Stimulated activated CD4-positive, alpha-beta T cell treated with anti-CD3 and anti-CD28 coated beads, TNF-alpha, amount 100 ng/mL, for 48 hours (primary cell): ENCODE results near the gene LMF1.

Experiments
- DNase-seq, 3 donors: peaks; one replicate each; pipeline ENCODE4 v3.0.0-alpha.2; 2020; ENCODE audit warnings: low read depth in 3 of 3

Gene LMF1

DNA sequence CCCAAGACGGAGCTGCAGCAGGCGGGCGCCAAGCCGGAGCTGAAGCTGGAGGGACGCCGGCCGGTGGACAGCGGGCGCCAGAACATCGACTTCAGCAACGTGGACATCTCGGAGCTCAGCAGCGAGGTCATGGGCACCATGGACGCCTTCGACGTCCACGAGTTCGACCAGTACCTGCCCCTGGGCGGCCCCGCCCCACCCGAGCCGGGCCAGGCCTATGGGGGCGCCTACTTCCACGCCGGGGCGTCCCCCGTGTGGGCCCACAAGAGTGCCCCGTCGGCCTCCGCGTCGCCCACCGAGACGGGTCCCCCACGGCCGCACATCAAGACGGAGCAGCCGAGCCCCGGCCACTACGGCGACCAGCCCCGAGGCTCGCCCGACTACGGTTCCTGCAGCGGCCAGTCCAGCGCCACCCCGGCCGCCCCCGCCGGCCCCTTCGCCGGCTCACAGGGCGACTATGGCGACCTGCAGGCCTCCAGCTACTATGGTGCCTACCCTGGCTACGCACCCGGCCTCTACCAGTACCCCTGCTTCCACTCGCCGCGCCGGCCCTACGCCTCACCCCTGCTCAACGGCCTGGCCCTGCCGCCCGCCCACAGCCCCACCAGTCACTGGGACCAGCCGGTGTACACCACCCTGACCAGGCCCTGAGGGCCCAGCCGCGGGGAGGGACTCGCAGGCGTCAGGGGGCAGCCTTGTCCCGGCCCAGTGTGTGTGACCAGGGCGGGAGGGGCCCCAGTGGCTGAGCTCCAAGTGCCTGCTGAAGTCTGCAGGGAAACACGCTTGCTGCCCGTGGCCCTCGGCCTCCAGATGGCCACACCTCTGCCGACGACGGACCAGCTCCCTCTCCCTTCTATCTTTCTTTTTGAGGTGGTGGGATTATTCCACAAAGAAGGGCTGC is 14.2 kb upstream of the LMF1 start:
- DNase-seq, result no peak

DNA sequence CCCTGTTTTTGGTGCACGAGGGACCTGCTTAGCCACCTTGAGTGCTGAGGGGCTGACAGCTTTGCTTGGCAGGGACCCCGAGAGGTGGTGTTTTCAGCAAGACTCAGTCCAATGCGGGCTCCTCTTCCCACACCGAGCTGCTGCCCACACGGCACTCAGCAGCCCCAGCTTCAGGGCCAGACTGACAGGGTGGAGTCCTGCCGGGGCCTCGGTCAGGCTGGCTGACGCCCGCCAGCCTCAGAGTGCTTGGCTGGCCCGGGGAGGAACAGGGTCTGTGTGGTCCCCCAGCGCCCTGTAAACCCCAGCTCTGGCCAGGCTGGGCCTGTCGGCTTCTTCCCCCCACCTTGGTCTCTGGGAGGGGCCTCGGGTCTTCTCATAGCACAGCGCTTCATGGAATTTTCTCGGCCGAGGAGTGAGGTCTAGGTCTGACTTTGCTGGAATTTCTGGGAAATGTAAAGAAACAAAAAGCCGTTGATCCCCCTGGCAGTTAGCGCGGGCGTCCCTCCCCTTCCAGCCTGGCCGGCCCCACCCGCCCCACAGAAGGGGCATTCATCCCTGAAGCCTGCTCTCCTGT is 13.4 kb upstream of the LMF1 start:
- DNase-seq, result no peak

DNA sequence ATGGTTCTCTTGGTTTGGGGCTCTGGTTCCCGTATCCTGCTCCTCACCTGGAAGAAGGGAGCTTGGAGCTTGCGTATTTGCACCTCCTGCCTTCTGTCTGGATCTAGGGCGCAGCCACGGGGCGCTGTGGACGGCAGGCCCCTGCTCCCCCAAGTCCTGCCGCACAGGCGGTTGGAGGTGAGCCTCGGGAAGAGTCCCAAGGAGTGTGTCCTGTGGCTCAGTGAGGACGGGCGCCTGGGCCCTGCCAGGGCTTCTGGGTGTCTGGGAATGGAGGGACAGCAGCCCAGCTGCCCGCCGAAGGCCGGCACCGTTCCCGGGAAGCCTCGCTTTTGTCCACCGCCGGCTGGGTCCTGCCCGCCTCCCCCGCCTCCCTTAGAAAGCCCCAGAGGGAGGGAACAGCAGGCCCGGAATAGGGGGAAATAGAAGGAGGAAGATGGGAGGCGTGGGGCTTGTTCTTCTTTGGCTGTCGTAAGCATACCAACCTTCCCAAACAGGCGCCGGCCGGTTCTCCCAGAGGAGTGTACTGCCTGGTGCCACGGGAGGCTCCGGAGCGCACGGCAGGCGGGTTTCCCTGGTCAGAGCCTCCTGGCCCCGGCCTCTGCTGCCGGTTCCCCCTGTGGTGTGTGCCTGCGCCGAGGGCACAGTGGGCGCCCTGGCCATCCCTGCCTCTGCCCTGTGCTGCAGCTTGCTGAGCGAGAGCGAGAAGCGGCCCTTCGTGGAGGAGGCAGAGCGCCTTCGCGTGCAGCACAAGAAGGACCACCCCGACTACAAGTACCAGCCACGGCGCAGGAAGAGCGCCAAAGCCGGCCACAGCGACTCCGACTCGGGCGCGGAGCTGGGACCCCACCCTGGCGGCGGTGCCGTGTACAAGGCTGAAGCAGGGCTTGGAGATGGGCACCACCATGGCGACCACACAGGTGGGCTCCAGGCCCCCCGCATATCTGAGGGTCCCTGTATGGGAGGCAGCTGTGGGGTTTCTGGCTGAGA is 12.6 kb upstream of the LMF1 start:
- DNase-seq, result no peak

DNA sequence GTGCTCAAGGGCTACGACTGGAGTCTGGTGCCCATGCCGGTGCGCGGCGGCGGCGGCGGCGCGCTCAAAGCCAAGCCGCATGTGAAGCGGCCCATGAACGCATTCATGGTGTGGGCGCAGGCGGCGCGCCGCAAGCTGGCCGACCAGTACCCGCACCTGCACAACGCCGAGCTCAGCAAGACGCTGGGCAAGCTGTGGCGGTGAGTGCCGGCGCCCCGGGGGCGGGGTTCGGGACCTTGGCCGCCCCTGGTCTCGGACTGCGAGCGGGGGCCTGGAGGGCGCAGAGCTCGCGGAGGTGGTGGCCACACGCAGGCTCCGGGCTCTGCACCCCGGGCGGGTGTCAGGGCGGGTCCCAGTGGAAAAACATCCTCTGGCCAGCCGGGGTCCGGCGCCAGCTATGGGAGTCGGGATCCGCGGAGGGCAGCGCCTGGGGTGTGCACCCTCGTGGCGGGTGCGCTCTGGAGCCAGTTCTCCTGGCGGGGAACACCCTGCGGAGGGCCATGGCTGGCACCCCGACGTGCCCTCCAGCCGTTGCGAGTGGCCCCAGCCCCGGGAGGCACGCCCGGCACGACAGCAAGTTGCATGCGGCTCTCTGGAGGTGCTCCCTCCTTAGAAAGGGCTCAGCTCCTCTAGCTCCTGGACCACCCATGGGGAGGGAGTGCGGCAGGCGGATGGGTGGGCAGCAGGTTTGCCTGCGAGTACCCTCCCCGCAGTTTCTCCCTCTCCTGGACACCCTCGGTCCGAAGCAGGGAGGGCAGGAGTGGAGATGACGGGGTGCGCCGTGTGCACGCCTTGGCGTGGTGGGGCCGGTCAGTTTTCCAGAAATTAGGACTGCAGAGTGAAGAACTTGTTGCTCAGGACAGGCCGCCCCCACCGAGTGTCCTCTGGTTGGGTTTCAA is 11.6 kb upstream of the LMF1 start:
- DNase-seq, result no peak

DNA sequence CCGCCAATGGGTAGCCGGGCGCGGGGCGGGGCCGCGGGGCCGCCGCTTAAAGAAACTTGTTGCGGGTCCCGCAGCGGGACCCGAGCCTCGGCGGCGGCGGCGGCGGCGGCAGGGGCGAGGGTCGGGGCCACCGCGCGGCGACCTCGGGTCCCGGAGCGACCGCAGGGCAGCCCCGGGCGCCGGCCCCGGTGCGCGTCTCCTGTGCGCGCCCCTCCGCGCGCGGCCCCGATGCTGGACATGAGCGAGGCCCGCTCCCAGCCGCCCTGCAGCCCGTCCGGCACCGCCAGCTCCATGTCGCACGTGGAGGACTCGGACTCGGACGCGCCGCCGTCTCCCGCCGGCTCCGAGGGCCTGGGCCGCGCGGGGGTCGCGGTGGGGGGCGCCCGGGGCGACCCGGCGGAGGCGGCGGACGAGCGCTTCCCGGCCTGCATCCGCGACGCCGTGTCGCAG is 10.9 kb upstream of the LMF1 start, which contains the start of gene SOX8:
SOX8 (plus strand) TSS at position 76 of the 450 bp plus-strand sequence; CDS start at position 229, 153 bp downstream.
- DNase-seq, result peak in 2 of 3 donors; percentile 31 to 60

DNA sequence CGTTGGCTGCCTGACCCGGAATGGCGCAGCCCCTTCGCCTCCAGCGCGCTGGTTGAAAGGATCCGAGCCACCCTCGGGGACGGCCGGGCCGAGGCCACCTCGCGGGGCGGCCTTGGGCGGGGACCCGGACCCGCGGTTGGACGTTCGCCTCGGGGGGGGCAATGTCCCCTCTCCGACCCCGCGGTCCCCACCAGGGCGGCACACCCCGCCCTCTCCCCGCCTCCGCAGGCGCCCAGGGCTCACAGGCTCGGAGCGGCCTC is 9.7 kb upstream of the LMF1 start:
- no peak for DNase-seq

DNA sequence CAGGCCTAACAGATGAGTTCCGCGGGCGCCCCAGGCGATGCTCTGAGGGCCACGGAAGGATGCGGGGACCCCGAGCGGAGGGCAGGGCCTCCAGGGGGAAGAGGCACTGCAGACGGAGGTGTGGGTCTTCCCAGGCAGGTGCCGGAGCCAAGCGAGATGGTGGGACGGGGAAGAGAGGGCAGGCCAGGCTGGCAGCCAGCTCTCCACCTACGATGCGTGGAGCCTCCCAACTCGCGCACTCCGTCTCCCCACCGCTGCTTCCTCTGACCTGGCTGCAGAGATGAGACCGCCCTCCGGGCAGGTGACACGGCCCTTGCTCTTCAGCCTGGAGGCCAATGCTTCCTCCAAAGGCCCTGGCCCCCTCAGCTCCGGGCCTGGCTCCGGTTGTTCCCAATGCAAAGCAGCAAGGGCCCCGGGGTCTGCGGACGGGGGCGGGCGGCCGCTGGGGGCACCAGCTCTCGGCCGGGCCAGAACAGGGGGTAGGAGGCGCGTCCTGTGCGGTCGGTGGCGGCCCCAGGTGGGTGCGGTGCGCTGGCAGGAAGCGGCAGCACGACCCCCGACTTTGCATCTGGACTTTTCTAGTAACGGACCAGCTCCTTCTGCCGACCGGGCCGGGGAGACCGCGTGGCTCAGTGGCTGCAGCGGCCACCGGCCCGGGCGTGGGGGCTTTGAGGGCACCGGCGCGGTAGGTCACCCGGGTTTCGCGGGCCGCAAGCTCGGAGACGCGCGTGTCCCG is 9.2 kb upstream of the LMF1 start:
- DNase-seq, result no peak

DNA sequence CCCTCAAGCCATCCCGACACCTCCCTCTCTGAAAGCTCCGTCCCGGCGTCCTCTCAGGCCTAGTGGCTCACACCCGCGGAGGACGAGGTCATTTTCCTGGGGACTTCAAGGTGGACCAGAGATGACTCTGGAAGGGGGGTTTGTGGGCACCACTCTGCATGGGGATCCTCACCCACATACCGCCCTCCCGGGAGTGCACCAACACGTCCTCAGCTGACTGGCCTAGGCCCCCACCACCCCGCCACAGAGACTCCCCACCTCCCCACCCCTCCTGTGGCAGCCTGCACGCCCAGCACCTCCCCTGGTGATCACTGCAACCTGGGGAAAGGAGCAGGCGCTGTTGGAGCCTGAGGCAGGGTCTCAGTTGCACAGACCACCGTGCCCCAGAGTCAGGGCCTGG is 8.4 kb upstream of the LMF1 start:
- DNase-seq, result no peak

DNA sequence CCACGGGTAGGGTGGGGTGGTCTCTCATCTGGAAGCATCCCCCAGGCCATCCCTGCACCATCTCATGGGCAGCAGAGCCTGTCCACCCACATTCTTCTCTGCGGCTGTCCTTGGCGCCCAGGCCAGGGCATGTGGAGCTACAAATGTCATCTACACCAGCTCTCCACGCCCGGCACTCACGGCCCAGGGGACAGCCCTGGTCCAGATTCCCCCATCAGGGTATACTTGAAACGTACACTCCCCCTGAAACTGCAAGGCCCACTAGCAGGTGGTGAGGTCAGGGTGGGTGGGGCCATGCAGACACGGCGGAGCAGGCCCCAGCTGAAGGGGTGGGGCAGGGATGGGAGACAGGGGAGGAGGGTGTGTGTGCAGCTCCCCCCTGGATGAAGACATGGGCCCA is 7.6 kb upstream of the LMF1 start:
- DNase-seq, result no peak

DNA sequence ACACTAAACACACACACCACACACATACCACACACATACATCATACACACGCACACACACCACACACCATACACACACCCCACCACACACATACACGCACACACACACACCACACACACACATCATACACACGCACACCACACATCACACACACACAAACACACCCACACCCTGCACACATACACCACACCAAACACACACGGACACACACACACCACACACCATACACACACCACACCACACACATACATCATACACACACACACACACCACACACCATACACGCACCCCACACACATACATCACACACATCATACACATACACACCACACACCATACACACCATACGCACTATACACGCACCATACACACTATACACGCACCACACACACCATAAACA is 7.1 kb upstream of the LMF1 start:
- no peak for DNase-seq

DNA sequence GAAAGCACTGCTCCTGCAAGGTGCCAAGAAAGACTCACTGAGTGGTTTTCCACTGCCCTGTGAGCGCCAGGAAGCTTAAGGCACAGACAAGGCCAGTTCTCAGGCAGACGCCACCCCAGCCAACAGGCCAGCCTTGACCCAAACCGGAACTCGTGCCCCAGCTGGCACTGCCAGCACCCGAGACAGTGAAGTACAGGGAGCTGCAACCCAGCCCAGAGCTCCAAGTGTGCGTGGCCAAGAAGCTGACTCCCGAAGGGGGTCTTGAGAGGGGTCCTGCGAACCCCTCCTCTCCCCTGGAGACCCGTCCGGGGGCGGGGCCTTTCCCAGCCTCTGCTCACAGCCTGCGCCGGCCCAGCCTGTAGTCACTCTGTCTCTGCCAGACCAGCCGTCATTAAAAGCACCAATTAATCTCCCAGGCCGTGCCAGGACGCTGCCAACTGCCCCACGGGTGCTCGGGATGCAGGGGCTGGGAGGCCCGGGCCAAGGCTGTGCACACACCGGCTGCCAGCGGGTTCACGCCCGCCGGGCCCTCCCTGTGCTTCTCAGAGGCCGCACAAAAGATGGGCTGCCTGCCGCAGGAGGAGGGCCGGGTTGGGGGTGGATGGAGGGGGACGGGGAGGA is 6.4 kb upstream of the LMF1 start:
- no peak for DNase-seq

DNA sequence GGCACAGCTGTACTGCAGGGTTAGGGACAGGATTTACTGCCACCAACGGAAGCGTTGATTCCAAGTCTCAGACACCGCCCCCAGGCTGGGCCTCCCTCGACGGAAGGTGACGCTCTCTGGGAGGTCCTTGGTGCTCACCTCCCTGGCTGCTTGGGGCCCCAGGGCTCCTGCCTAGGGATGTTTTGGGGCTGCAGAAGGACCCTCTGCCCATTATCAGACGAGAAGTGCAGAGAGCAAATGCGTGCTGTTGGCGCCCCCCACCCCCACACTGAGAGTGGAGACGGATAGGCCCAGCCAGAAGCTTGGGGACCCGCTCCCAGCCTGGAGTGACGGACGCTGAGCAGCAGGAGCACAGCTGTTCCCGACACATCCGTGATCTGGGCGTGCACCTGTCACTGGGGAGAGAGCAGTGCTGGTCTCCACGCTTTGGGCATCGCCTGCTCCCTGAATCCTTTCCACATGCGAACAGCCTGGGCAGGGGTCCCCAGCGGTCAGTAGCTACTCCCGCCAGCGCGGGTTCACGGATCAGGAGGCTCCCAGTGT is 5.7 kb upstream of the LMF1 start:
- DNase-seq, result no peak

DNA sequence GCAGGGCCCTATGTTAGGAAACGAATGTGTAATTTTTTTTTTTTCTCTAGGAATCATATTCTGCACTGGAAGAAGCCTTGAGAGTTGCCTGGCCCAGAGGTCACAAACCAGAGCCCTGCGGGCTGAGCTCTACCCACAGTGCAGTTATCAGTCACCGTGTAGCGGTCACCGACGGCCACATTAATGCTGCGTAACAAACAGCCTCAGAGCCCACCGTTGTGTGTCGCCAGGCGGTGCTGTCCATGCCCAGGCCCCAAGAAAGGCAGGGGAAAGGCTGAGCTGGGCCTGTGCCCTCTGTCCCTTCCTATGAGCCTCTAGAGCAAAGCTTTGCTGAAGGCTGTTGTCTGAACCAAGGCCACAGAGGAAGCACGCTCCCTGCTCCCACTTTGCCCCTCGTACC is 4.5 kb upstream of the LMF1 start:
- no peak for DNase-seq

DNA sequence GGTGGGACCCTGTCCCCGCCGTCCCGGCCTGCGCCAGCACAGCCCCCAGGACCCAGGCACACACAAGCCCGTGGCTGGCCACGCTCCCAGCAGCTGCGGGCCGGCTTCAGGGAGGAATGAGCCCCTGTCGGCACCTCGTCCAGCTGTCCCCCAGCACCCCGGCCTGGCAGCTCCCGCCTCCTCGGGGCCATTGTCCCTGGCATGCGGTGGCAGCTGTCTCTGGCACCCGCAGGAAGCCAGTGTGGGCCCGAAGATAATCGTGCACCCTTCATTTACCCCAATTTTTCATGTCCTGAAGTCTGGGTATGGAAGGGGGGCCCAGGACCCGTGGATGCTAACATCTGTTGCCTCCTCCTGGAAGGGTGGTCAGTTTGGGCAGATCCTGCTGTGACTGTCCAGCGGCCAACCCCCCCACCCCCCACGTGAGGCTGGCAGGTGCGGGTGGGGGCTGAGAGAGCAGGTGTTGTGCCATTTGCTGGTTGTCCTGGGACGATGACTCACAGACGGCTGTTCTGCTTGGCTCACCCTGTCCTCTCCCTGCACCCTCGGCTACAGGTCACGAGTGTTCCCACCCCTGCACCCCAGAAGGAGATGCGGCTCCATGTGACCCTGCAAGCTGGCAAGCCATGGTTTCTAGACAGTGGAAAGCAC is 4.0 kb upstream of the LMF1 start:
- DNase-seq, result no peak

DNA sequence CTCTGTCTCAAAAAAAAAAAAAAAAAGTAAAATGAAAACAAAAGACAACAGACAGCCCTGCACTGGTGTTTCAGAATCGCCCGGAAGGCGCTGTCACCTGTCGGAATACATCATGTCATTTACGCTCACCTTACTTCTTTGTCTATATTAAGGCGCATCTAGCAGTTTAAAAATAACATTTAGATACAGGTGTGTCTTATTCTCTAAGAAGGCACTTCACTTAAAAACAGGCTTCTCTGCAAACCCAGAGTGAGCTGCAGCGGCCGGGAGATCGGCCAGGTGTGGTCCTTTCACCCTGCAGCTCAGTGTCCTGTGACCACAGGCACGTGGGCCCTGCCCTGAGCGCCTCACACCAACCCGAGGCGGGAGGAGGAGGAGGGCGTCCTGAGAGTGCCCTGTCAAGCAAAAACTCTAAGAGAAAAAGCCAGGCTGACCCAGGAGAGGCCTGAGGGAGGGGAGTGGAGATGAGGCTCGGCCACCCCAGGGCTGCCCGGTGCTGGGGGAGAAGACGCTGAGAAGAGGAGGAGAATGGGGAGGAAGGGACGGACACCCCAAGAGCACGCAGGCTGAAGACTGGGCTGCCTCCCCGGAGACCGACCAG is 3.3 kb upstream of the LMF1 start:
- no peak for DNase-seq

DNA sequence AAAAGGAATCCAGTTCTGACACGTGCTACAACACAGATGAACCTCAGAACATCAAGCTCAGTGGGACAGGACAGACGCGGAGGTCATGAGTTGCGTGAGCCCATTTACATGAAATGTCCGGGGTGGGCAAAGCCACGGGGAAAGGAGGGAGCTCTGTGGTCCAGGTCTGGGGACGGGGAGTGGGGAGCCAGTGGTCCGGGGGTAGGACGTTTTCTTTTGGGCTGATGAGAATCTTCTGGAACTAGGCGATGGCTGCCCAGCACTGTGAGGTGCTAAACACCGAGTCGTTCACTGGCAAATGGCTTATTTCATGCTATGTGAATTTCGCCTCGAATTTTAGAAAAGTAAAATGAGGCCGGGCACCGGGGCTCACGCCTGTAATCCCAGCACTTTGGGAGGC is 2.6 kb upstream of the LMF1 start:
- DNase-seq, result no peak

DNA sequence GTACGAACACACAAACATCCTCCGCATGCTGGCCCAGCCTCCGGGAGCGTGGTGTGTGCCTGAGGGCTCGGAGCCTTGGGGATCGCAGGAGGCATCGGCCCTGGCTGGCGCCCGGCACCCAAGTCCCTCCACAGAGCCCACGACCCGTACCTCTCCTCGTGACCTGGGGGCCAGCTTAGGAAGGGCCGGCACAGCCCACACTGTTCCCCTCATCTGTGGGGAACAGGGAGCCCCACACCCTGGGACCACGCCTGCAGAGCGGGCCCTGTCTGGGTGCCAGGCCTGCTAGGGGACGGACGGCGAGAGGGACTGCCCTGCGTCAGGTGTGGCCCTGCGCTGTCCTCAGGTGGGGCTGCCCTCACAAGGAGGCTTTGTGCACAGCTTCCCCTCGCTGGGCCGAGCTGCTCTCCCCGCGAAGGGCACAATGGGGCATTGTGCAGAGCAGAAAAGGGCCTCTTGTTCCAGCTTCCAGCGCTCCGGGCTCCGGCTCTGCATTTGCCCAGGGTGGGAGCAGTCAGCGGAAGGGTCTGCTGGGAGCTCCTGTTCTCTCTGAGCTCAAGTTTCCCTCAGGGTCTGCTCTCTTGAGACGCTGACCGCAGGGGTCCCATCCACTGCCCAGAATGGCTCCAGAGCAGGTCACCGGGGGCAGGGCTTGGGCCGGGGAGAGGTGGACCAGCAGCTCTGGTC is 1.7 kb upstream of the LMF1 start:
- no peak for DNase-seq

DNA sequence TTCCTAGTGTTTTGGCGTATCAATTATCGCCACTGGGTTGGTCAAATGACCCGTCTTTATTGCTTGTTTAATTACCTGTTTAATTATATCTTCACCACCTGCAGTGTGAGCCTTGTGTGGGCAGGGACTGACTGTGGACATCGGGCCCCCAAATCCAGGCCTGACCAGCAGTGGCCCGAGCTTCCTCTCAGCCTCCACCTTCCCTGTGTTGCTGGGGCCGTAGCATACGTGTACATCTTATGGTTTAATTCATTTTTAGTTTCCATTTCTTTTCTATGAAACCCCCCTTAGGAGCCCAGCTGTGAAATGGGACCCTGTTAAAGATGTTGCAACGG is 1.2 kb upstream of the LMF1 start:
- DNase-seq, result no peak

DNA sequence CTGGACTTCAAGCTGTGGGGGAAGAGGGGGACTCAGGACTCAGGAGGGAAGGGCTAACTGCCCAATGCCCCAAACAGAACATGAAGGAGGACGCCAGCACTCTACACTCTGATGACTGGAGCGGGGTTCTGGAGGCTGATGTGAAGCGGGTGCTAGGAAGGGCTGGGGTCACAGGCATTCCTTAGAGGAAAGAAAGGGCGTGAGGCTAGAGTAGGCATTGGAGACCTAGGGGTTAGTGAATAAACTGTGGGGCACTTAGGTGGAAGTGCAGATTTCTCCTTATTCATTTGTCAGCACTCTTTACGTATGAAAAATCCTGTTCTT is 760 bp upstream of the LMF1 start:
- DNase-seq, result no peak
